Measurements from ENCODE around the gene BRCC3. TPM values are rescaled to one million over a fixed set of nuclear protein-coding genes. Genes with fewer than 3 reads are reported as not detected.
"Not testable (repeated sequence)": the region's sequence is repeated elsewhere in the genome, so short reads cannot be mapped to it uniquely, and the experiment has no call there.

BRCC3 gene
- total RNA-seq, 1 experiment from 2014 or later: 21.3 TPM

GRCh38 chrX:155148166-155148565, 76.9 kb downstream of the BRCC3 start:
- H4K20me1 ChIP-seq (ENCODE audit: insufficient read depth); H3K27ac ChIP-seq (ENCODE audit: low read depth, low read length); ATAC-seq; H3K27me3 ChIP-seq (ENCODE audit: insufficient read depth, low read length); H3K9me3 ChIP-seq (ENCODE audit: control insufficient read depth in 1 of 2, insufficient read depth in 1 of 2, low read depth in 1 of 2, low read length in 2 of 2); H3K36me3 ChIP-seq (ENCODE audit: control insufficient read depth in 1 of 2, insufficient read depth in 2 of 2, low read length in 2 of 2); H3K4me2 ChIP-seq (ENCODE audit: low read length); H3K4me1 ChIP-seq (ENCODE audit: control insufficient read depth in 1 of 2, insufficient read depth in 2 of 2, low read length in 2 of 2); H3K9ac ChIP-seq (ENCODE audit: low read length); H3K79me2 ChIP-seq (ENCODE audit: insufficient read depth, low read length); DNase-seq (ENCODE audit: low read depth, low spot score); POLR2A ChIA-PET; BruUV-seq (replicated peaks); H2AFZ ChIP-seq (ENCODE audit: low read depth, low read length, poor library complexity, severe bottlenecking); H3K4me3 ChIP-seq (replicated peaks in 1 of 2; ENCODE audit: low read depth in 1 of 2, low read length in 2 of 2); H3K9me2 ChIP-seq (ENCODE audit: insufficient read depth): not testable (repeated sequence)
- ChIA-PET CTCF (interaction anchor here (0.6 to 1.4 kb wide), 7 partner anchors 10 to 231 kb away, joined by 3 to 24 read pairs (median 4); no protein-coding TSS in a partner anchor), RAD21 (ENCODE audit: low non-redundant PET in 1 of 2, low total read pairs in 2 of 2, uncharacterized antibody in 2 of 2, unreplicated experiment in 2 of 2) (interaction anchor here in 1 of 2 experiments (0.9 kb wide), 1 partner anchor 231 kb away, joined by 3 read pairs; no protein-coding TSS in a partner anchor)
- intact Hi-C loops (cut with micrococcal nuclease): loop anchor here (2.0 to 5.0 kb wide), 2 partner anchors 167 to 231 kb away; no protein-coding TSS in a partner anchor

GRCh38 chrX:155148724-155149537, 77.6 kb downstream of the BRCC3 start:
- Histone ChIP-seq H3K9me2 (ENCODE audit: insufficient read depth) (no peaks in the 10 kb centered on the region), H3K4me2 (ENCODE audit: low read length) (no peak overlapping the region), H3K27ac (ENCODE audit: low read depth, low read length) (no peak overlapping the region), H3K9me3 (ENCODE audit: control insufficient read depth in 1 of 2, insufficient read depth in 1 of 2, low read depth in 1 of 2, low read length in 2 of 2) (no peaks in the 10 kb centered on the region), H3K79me2 (ENCODE audit: insufficient read depth, low read length) (no peaks in the 10 kb centered on the region), H3K36me3 (ENCODE audit: control insufficient read depth in 1 of 2, insufficient read depth in 2 of 2, low read length in 2 of 2) (no peaks in the 10 kb centered on the region), H2AFZ (ENCODE audit: low read depth, low read length, poor library complexity, severe bottlenecking) (no peak overlapping the region), H3K9ac (ENCODE audit: low read length) (no peak overlapping the region), H3K27me3 (ENCODE audit: insufficient read depth, low read length) (no peaks in the 10 kb centered on the region), H4K20me1 (ENCODE audit: insufficient read depth) (no peaks in the 10 kb centered on the region), H3K4me3 (replicated peaks in 1 of 2; ENCODE audit: low read depth in 1 of 2, low read length in 2 of 2) (no peak overlapping the region), H3K4me1 (ENCODE audit: control insufficient read depth in 1 of 2, insufficient read depth in 2 of 2, low read length in 2 of 2) (no peaks in the 10 kb centered on the region)
- no TSS peak for BruUV-seq (replicated peaks)
- ATAC-seq (peak; percentile 72; the same call in 1 of the 2 replicates), DNase-seq (ENCODE audit: low read depth, low spot score) (no peak)
- TF ChIP-seq RAD21 (IDR thresholded peaks at IDR 0.05; ENCODE audit: low read depth) (peak; percentile 33; the same call in 1 of the 2 replicates), CTCF (IDR thresholded peaks at IDR 0.05 in 2 of 3, conservative IDR thresholded peaks at IDR 0.05 in 1 of 3; ENCODE audit: borderline replicate concordance in 1 of 3, insufficient read depth in 1 of 3, low read depth in 2 of 3, low read length in 2 of 3) (peak; percentile 42 to 68 (median 62); a peak in 5 of 6 replicates), CBX3 (IDR thresholded peaks at IDR 0.05; ENCODE audit: low read depth) (no peak)
- ChIA-PET CTCF (interaction anchor here (0.6 to 1.4 kb wide), 7 partner anchors 11 to 231 kb away, joined by 3 to 24 read pairs (median 4); no protein-coding TSS in a partner anchor), POLR2A (no interaction called here), RAD21 (ENCODE audit: low non-redundant PET in 1 of 2, low total read pairs in 2 of 2, uncharacterized antibody in 2 of 2, unreplicated experiment in 2 of 2) (interaction anchor here in 1 of 2 experiments (0.9 kb wide), 1 partner anchor 232 kb away, joined by 3 read pairs; no protein-coding TSS in a partner anchor)
- intact Hi-C loops (cut with micrococcal nuclease): loop anchor here (2.0 to 5.0 kb wide), 2 partner anchors 168 to 232 kb away; no protein-coding TSS in a partner anchor
